RWPE2 (cell line): Measurements from ENCODE around the gene C9orf153.

Experiments used
- ATAC-seq: fragments of 200-7000 bp; cut with Tn5 transposase; 3 replicates; pipeline ENCODE4 v1.9.1; 2021; ENCODE audit warnings: low read depth
- DNase-seq: peaks from one replicate; pipeline ENCODE4 v3.0.0-alpha.2; 2020; ENCODE audit warnings: low spot score
- H3K27ac ChIP-seq: fragments of 450-650 bp; 2 replicates; pipeline ENCODE4 v1.5.1; 2017; ENCODE audit warnings: mild to moderate bottlenecking; ENCODE audit not compliant: poor library complexity, severe bottlenecking
- H3K27me3 ChIP-seq: fragments of 250-450 bp; sonication (Bioruptor Pico); 2 replicates; pipeline ENCODE4 v1.5.1; 2021; ENCODE audit warnings: mild to moderate bottlenecking, moderate library complexity; ENCODE audit not compliant: insufficient read depth, poor library complexity, severe bottlenecking
- H3K36me3 ChIP-seq: fragments of 250-450 bp; sonication (Bioruptor Pico); 2 replicates; pipeline ENCODE4 v1.5.1; 2020; ENCODE audit warnings: low read depth, mild to moderate bottlenecking, moderate library complexity
- H3K4me1 ChIP-seq: fragments of 250-450 bp; sonication (Bioruptor Pico); 2 replicates; pipeline ENCODE4 v1.5.1; 2021; ENCODE audit warnings: mild to moderate bottlenecking, moderate library complexity; ENCODE audit not compliant: insufficient read depth, poor library complexity, severe bottlenecking
- H3K4me3 ChIP-seq: fragments of 250-450 bp; sonication (Bioruptor Pico); 2 replicates; pipeline ENCODE4 v1.5.1; 2021; ENCODE audit warnings: mild to moderate bottlenecking, moderate library complexity; ENCODE audit not compliant: severe bottlenecking
- H3K9me3 ChIP-seq: fragments of 250-450 bp; sonication (Bioruptor Pico); 2 replicates; pipeline ENCODE4 v1.5.1; 2021; ENCODE audit warnings: mild to moderate bottlenecking, moderate library complexity; ENCODE audit not compliant: severe bottlenecking
- CTCF ChIP-seq: fragments of 450-650 bp; IDR thresholded peaks from one replicate; pipeline ENCODE4 v1.5.1; 2017; ENCODE audit warnings: mild to moderate bottlenecking, moderate library complexity; ENCODE audit not compliant: poor library complexity, severe bottlenecking

Gene C9orf153

GRCh38 chr9:86259557-86259956 is at the start of gene C9orf153:
Gene C9orf153, minus strand, starts transcription at chr9:86259657. Its CDS starts 30,054 bp downstream, at chr9:86229603.
- Histone ChIP-seq H3K27ac (no peak within 1 kb of the TSS), H3K36me3 (no peaks in the 10 kb centered on the region), H3K9me3 (no peaks in the 10 kb centered on the region), H3K4me3 (no peak within 1 kb of the TSS), H3K27me3 (no peaks in the 10 kb centered on the region), H3K4me1 (no peaks in the 10 kb centered on the region)
- TF ChIP-seq CTCF, result no peak
- ATAC-seq (no peak), DNase-seq (no peak)

- H3K27ac ChIP-seq, result no peak overlapping the region
- peaks cover 5% of the 10 kb centered on the region for H3K4me1 ChIP-seq
- H3K4me3 ChIP-seq, result no peak overlapping the region
- no peaks in the 10 kb centered on the region for H3K9me3 ChIP-seq
- H3K27me3 ChIP-seq, result no peaks in the 10 kb centered on the region
- DNase-seq (no peak), ATAC-seq (no peak)
- H3K36me3 ChIP-seq, result peaks cover 87% of the 10 kb centered on the region
- TF ChIP-seq CTCF, result no peak
These were observed 49.2 kb upstream of the C9orf153 start for GRCh38 chr9:86308687-86309086.

GRCh38 chr9:86304236-86304730 is 44.8 kb upstream of the C9orf153 start:
- Histone ChIP-seq H3K9me3 (no peaks in the 10 kb centered on the region), H3K4me1 (peaks cover 12% of the 10 kb centered on the region), H3K27me3 (no peaks in the 10 kb centered on the region), H3K36me3 (peaks cover 100% of the 10 kb centered on the region), H3K27ac (peak overlapping the region; percentile 1), H3K4me3 (no peak overlapping the region)
- TF ChIP-seq CTCF, result no peak
- DNase-seq, result no peak
- ATAC-seq, result no peak

GRCh38 chr9:86303316-86303975 is 44.0 kb upstream of the C9orf153 start:
- Histone ChIP-seq H3K4me3 (no peak overlapping the region), H3K27me3 (no peaks in the 10 kb centered on the region), H3K9me3 (no peaks in the 10 kb centered on the region), H3K36me3 (peaks cover 100% of the 10 kb centered on the region), H3K4me1 (peaks cover 12% of the 10 kb centered on the region), H3K27ac (peak overlapping the region; percentile 1)
- DNase-seq (no peak), ATAC-seq (peak; percentile 89)
- TF ChIP-seq CTCF, result no peak

GRCh38 chr9:86301686-86302085 is 42.2 kb upstream of the C9orf153 start:
- H3K9me3 ChIP-seq, result no peaks in the 10 kb centered on the region
- TF ChIP-seq CTCF, result no peak
- H3K27me3 ChIP-seq, result no peaks in the 10 kb centered on the region
- no peak overlapping the region for H3K27ac ChIP-seq
- DNase-seq (no peak), ATAC-seq (no peak)
- H3K4me3 ChIP-seq, result no peak overlapping the region
- peaks cover 12% of the 10 kb centered on the region for H3K4me1 ChIP-seq
- H3K36me3 ChIP-seq, result peaks cover 97% of the 10 kb centered on the region
